Measurements from ENCODE around the gene PTGES3L. TPM values are rescaled to one million over a fixed set of nuclear protein-coding genes. Genes with fewer than 3 reads are reported as not detected.
A peak's percentile ranks its signal among the peaks of the same experiment; 100 is the strongest.

The PTGES3L gene
- total RNA-seq, 2 donors from 2014 or later: 0.52 TPM; not detected in 1

- no peaks in the 10 kb centered on the region for H3K27me3 ChIP-seq
- DNase-seq (peak in 3 of 4 donors; percentile 37 to 58 (median 48)), ATAC-seq (no peak)
- TF ChIP-seq CTCF (IDR thresholded peaks at IDR 0.05): no peak
- no peak for TF ChIP-seq POLR2A (IDR thresholded peaks at IDR 0.05)
- H3K4me3 ChIP-seq: no peak overlapping the region
- H3K9me3 ChIP-seq: no peaks in the 10 kb centered on the region
- peaks cover 23% of the 10 kb centered on the region for H3K4me1 ChIP-seq
- intact Hi-C loops (cut with DNase I): loop anchor here (10.0 kb wide), 1 partner anchor 327 kb away; no protein-coding TSS in a partner anchor
- peak overlapping the region in 1 of 4 donors; percentile 36 for H3K27ac ChIP-seq
- 65 to 73% methylated on average over 19 of the region's 19 CpGs for WGBS, 2 donors
- no peaks in the 10 kb centered on the region for H3K36me3 ChIP-seq (replicated peaks in 1 of 2; ENCODE audit: insufficient read depth in 1 of 2, low read depth in 2 of 2)
Observed at GRCh38 chr17:43018008-43018853, 38.4 kb upstream of the PTGES3L start.

GRCh38 chr17:43016216-43016615, 36.3 kb upstream of the PTGES3L start:
- H3K27ac ChIP-seq: no peak overlapping the region
- no peaks in the 10 kb centered on the region for H3K27me3 ChIP-seq
- TF ChIP-seq CTCF (IDR thresholded peaks at IDR 0.05) (no peak), POLR2A (IDR thresholded peaks at IDR 0.05) (no peak)
- DNase-seq (no peak), ATAC-seq (no peak)
- no peaks in the 10 kb centered on the region for H3K9me3 ChIP-seq
- intact Hi-C loops (cut with DNase I): loop anchor here (10.0 kb wide), 1 partner anchor 329 kb away; no protein-coding TSS in a partner anchor
- no peak overlapping the region for H3K4me3 ChIP-seq
- 89% methylated on average over 7 of the region's 7 CpGs; no CpG with 5 or more reads in 1 of the 2 donors for WGBS, 2 donors
- no peaks in the 10 kb centered on the region for H3K36me3 ChIP-seq (replicated peaks in 1 of 2; ENCODE audit: insufficient read depth in 1 of 2, low read depth in 2 of 2)
- H3K4me1 ChIP-seq: peaks cover 22% of the 10 kb centered on the region

- no peaks in the 10 kb centered on the region for H3K36me3 ChIP-seq (replicated peaks in 1 of 2; ENCODE audit: insufficient read depth in 1 of 2, low read depth in 2 of 2)
- peak in 3 of 4 donors; percentile 27 to 34 (median 28) for DNase-seq
- intact Hi-C loops (cut with DNase I): loop anchor here (10.0 kb wide), 1 partner anchor 329 kb away; no protein-coding TSS in a partner anchor
- no peak overlapping the region for H3K4me3 ChIP-seq
- no peak for TF ChIP-seq CTCF (IDR thresholded peaks at IDR 0.05)
- TF ChIP-seq POLR2A (IDR thresholded peaks at IDR 0.05): no peak
- peak; percentile 38 for ATAC-seq
- H3K9me3 ChIP-seq: no peaks in the 10 kb centered on the region
- peaks cover 23% of the 10 kb centered on the region for H3K4me1 ChIP-seq
- H3K27ac ChIP-seq: peak overlapping the region in 1 of 4 donors; percentile 6
- 58 to 79% methylated on average over 9 of the region's 9 CpGs for WGBS, 2 donors
- no peaks in the 10 kb centered on the region for H3K27me3 ChIP-seq
Observed at GRCh38 chr17:43015579-43015978, 35.7 kb upstream of the PTGES3L start.

- H3K36me3 ChIP-seq (replicated peaks in 1 of 2; ENCODE audit: insufficient read depth in 1 of 2, low read depth in 2 of 2): no peaks in the 10 kb centered on the region
- intact Hi-C loops (cut with DNase I): loop anchor here (10.0 kb wide), 1 partner anchor 330 kb away; no protein-coding TSS in a partner anchor
- H3K27ac ChIP-seq: peak overlapping the region in 1 of 4 donors; percentile 6
- no peaks in the 10 kb centered on the region for H3K9me3 ChIP-seq
- ATAC-seq: no peak
- H3K27me3 ChIP-seq: no peaks in the 10 kb centered on the region
- 75 to 83% methylated on average over 8 of the region's 8 CpGs for WGBS, 2 donors
- no peak overlapping the region for H3K4me3 ChIP-seq
- TF ChIP-seq POLR2A (IDR thresholded peaks at IDR 0.05) (no peak), CTCF (IDR thresholded peaks at IDR 0.05) (no peak)
- no peak for DNase-seq
- H3K4me1 ChIP-seq: peaks cover 20% of the 10 kb centered on the region
Observed at GRCh38 chr17:43014649-43015542, 35.0 kb upstream of the PTGES3L start.
